ENCODE measurements around the gene SARS1. TPM values are rescaled to one million over a fixed set of nuclear protein-coding genes. Genes with fewer than 3 reads are reported as not detected.

SARS1 gene
- total and polyA plus RNA-seq, 2 of the 8 experiments (the other 6 are each of a cell fraction or from before 2014, with no cell fraction given) = 83.1 to 146 TPM

DNA sequence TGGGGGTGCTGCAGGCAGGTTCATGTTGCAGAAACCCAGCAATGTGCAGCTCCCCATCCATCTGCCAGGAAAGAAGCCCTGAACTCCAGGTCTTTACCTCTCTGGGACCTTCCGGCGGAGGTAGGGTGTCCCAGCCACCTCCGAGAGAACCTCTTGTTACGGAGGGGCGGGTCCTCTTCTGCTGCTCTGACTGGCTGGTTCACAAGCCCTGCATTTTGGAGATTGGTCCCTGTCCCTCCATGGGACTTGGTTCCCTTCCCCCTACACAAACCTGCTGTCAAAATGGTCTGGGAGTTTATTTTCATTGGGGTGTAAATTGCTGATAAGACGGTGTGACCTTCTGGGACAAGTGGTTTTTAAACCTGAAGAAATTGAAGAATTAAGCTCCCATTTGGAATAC is 27.6 kb downstream of the SARS1 start:
- no peak overlapping the region for H4K91ac ChIP-seq (replicated peaks; ENCODE audit: insufficient read length, low read length)
- 57% methylated on average over 6 of the region's 6 CpGs; no CpG with 5 or more reads in 1 of the 2 experiments for WGBS, 2 experiments (ENCODE audit: extremely low coverage in 1 of 2, insufficient coverage in 1 of 2, insufficient read length in 1 of 2, insufficient replicate concordance in 2 of 2, low coverage in 1 of 2, low lambda C conversion rate in 2 of 2, missing lambda C conversion rate in 1 of 2)
- H4K8ac ChIP-seq (ENCODE audit: extremely low read depth, insufficient read depth, low read length) = no peak overlapping the region
- H2BK5ac ChIP-seq (ENCODE audit: low read depth, low read length) = no peak overlapping the region
- H3K4me1 ChIP-seq (replicated peaks in 1 of 4; ENCODE audit: control insufficient read depth in 3 of 4, insufficient read depth in 4 of 4, low read length in 3 of 4) = peaks cover 21 to 44% (median 30%) of the 10 kb centered on the region in 4 experiments
- H2AK5ac ChIP-seq (ENCODE audit: low read depth, low read length) = no peak overlapping the region
- no peak for DNase-seq (ENCODE audit: low read depth in 1 of 2, low spot score in 2 of 2)
- peak overlapping the region in 1 of 2 experiments; percentile 46; a peak in 2 of 4 replicates for H3K4me2 ChIP-seq (ENCODE audit: insufficient read depth in 1 of 2, low read depth in 2 of 2, low read length in 2 of 2)
- no peak for FAIRE-seq
- POLR2A ChIA-PET (ENCODE audit: partially characterized antibody) = interaction anchor here (0.6 to 15.9 kb wide), 12 partner anchors 11 to 161 kb away, joined by 3 to 252 read pairs (median 12); partner anchors contain the start of genes CELSR2, PSRC1 and SARS1
- TF ChIP-seq RAD21 (IDR thresholded peaks at IDR 0.05 in 1 of 2, conservative IDR thresholded peaks at IDR 0.05 in 1 of 2; ENCODE audit: low read depth in 2 of 2, low read length in 2 of 2) = no peak
- TF ChIP-seq KDM5A (IDR thresholded peaks at IDR 0.05; ENCODE audit: low read length) = no peak
- no peak for TF ChIP-seq EP300 (IDR thresholded peaks at IDR 0.05; ENCODE audit: borderline replicate concordance in 1 of 2, low read depth in 2 of 2, low read length in 2 of 2)
- TF ChIP-seq, protein P1, sequence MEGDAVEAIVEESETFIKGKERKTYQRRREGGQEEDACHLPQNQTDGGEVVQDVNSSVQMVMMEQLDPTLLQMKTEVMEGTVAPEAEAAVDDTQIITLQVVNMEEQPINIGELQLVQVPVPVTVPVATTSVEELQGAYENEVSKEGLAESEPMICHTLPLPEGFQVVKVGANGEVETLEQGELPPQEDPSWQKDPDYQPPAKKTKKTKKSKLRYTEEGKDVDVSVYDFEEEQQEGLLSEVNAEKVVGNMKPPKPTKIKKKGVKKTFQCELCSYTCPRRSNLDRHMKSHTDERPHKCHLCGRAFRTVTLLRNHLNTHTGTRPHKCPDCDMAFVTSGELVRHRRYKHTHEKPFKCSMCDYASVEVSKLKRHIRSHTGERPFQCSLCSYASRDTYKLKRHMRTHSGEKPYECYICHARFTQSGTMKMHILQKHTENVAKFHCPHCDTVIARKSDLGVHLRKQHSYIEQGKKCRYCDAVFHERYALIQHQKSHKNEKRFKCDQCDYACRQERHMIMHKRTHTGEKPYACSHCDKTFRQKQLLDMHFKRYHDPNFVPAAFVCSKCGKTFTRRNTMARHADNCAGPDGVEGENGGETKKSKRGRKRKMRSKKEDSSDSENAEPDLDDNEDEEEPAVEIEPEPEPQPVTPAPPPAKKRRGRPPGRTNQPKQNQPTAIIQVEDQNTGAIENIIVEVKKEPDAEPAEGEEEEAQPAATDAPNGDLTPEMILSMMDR (IDR thresholded peaks at IDR 0.05; ENCODE audit: control extremely low read depth in 1 of 3, insufficient read depth in 1 of 3, low read depth in 1 of 3, low read length in 3 of 3) = no peak
- no peak for TF ChIP-seq KDM4A (IDR thresholded peaks at IDR 0.05; ENCODE audit: low read depth, low read length, severe bottlenecking)
- no peak for TF ChIP-seq SIN3A (conservative IDR thresholded peaks at IDR 0.05 in 1 of 2, IDR thresholded peaks at IDR 0.05 in 1 of 2; ENCODE audit: low read depth in 1 of 2, low read length in 2 of 2)
- no peak for TF ChIP-seq RFX5 (IDR thresholded peaks at IDR 0.05; ENCODE audit: borderline replicate concordance, low read depth, low read length)
- no peak for TF ChIP-seq CHD1 (IDR thresholded peaks at IDR 0.05; ENCODE audit: low read depth, low read length)
- TF ChIP-seq POU5F1 (IDR thresholded peaks at IDR 0.05; ENCODE audit: low read depth, low read length) = no peak
- no peak overlapping the region for H2BK15ac ChIP-seq (ENCODE audit: low read length)
- H4K20me1 ChIP-seq (replicated peaks in 1 of 2; ENCODE audit: control insufficient read depth in 1 of 2, insufficient read depth in 2 of 2, low read length in 2 of 2) = no peaks in the 10 kb centered on the region
- no peaks in the 10 kb centered on the region for H3K79me2 ChIP-seq (ENCODE audit: control insufficient read depth in 1 of 2, insufficient read depth in 2 of 2, low read length in 2 of 2)
- H3K27me3 ChIP-seq (replicated peaks in 1 of 4; ENCODE audit: control insufficient read depth in 3 of 4, extremely low read depth in 1 of 4, insufficient read depth in 3 of 4, low read length in 3 of 4) = no peaks in the 10 kb centered on the region
- no peak overlapping the region for H3K4ac ChIP-seq (replicated peaks; ENCODE audit: insufficient read length, low read depth, low read length)
- no peak overlapping the region for H3K4me3 ChIP-seq (ENCODE audit: extremely low read depth in 1 of 4, insufficient read depth in 2 of 4, low read depth in 3 of 4, low read length in 4 of 4)
- no peak overlapping the region for H3K14ac ChIP-seq (ENCODE audit: insufficient read length)
- H4K5ac ChIP-seq (ENCODE audit: insufficient read length, low read depth, low read length) = no peak overlapping the region
- H2BK20ac ChIP-seq (ENCODE audit: low read length) = no peak overlapping the region
- peaks cover 3% of the 10 kb centered on the region; the same call in 1 of the 2 replicates for H3K23me2 ChIP-seq (ENCODE audit: low read depth, low read length)
- H3K36me3 ChIP-seq (ENCODE audit: control insufficient read depth in 2 of 4, insufficient read depth in 4 of 4, low read length in 3 of 4) = peaks cover 6 to 26% (median 17%) of the 10 kb centered on the region in 4 experiments
- H3K23ac ChIP-seq (ENCODE audit: insufficient read length) = no peak overlapping the region
- no peak overlapping the region for H2BK120ac ChIP-seq (replicated peaks; ENCODE audit: low read depth, low read length)
- no peak overlapping the region for H3K18ac ChIP-seq (ENCODE audit: extremely low read depth, low read length)
- no peak overlapping the region for H2AFZ ChIP-seq (ENCODE audit: low read length)
- no peaks in the 10 kb centered on the region for H3K9me3 ChIP-seq (ENCODE audit: insufficient read depth in 2 of 2, low read depth in 1 of 2, low read length in 1 of 2)
- H3K56ac ChIP-seq (replicated peaks; ENCODE audit: insufficient read length, low read depth, low read length) = no peak overlapping the region
- no peaks in the 10 kb centered on the region for H3K79me1 ChIP-seq (ENCODE audit: low read depth, low read length)
- CTCF ChIA-PET (ENCODE audit: partially characterized antibody) = interaction anchor here (0.6 to 28.7 kb wide), 8 partner anchors 10 to 902 kb away, joined by 3 to 651 read pairs (median 32); partner anchors contain the start of genes CELSR2 and SARS1
- no peak overlapping the region for H3K27ac ChIP-seq (ENCODE audit: low read depth, low read length)
- H2BK12ac ChIP-seq (ENCODE audit: low read depth, low read length) = no peak overlapping the region
- H3K9ac ChIP-seq (replicated peaks in 1 of 4; ENCODE audit: extremely low read depth in 1 of 4, low read depth in 3 of 4, low read length in 3 of 4) = no peak overlapping the region
